ENCODE results near the gene DCDC1.

DNA sequence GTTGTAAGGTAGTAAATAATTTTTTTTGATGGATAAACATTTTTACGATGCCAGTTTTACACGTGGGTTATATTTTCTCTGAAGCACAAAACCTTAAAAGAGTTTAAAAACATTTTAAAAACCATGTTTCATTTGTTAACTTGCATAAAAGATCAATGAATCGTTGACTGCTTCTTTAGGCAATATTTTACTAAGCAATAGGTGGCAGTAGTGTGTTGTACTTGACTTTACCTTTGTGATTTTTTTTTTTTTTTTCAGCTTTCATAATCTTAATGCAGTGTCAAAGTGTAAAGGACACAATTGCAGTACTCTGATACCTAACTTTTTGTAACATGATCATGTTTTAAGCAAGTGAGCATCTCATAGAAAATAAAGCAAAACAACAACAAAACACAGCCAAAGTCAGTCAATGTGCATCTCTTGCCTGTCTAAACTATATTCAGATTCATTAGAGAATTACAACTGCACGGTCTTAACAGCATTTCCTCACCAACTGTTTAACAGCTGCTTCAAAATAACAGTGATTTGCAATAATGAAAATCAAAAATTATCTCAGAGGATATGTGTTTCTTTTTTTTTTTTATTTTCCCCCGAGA lies 27.8 kb upstream of the DCDC1 start:
- TF ChIP-seq, protein P1, sequence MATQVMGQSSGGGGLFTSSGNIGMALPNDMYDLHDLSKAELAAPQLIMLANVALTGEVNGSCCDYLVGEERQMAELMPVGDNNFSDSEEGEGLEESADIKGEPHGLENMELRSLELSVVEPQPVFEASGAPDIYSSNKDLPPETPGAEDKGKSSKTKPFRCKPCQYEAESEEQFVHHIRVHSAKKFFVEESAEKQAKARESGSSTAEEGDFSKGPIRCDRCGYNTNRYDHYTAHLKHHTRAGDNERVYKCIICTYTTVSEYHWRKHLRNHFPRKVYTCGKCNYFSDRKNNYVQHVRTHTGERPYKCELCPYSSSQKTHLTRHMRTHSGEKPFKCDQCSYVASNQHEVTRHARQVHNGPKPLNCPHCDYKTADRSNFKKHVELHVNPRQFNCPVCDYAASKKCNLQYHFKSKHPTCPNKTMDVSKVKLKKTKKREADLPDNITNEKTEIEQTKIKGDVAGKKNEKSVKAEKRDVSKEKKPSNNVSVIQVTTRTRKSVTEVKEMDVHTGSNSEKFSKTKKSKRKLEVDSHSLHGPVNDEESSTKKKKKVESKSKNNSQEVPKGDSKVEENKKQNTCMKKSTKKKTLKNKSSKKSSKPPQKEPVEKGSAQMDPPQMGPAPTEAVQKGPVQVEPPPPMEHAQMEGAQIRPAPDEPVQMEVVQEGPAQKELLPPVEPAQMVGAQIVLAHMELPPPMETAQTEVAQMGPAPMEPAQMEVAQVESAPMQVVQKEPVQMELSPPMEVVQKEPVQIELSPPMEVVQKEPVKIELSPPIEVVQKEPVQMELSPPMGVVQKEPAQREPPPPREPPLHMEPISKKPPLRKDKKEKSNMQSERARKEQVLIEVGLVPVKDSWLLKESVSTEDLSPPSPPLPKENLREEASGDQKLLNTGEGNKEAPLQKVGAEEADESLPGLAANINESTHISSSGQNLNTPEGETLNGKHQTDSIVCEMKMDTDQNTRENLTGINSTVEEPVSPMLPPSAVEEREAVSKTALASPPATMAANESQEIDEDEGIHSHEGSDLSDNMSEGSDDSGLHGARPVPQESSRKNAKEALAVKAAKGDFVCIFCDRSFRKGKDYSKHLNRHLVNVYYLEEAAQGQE (IDR thresholded peaks at IDR 0.05; ENCODE audit: insufficient read depth in 1 of 2, low read depth in 2 of 2, low read length in 2 of 2): no peak
- TF ChIP-seq POLR2AphosphoS5 (IDR thresholded peaks at IDR 0.05; ENCODE audit: low read depth, low read length) (no peak), TAF1 (IDR thresholded peaks at IDR 0.05; ENCODE audit: borderline replicate concordance, insufficient read depth, low read length) (no peak), FOXP2 (optimal IDR thresholded peaks at IDR 0.05; ENCODE audit: borderline replicate concordance, extremely low read depth, extremely low read length, insufficient read depth) (no peak)

Data from PFSK-1 (cell line).